HEK293T (cell line): ENCODE results near the gene GOLPH3.

ENCODE experiments used
- CTCF ChIA-PET: fragments of 350-600 bp; formaldehyde crosslinking; extraction: SDS; loops from one replicate; lab custom pipeline; 2021; ENCODE audit warnings: antibody characterized with exemption, inconsistent platforms; lab: Yijun Ruan, JAX
- POLR2A ChIA-PET: fragments of 350-600 bp; formaldehyde crosslinking; extraction: SDS; loops from one replicate; lab custom pipeline; 2020; ENCODE audit warnings: antibody characterized with exemption, inconsistent platforms; lab: Yijun Ruan, JAX
- DNase-seq: peaks from one replicate; pipeline ENCODE4 v3.0.0; 2012; ENCODE audit warnings: mixed read lengths; ENCODE audit errors: extremely low spot score
- ARNT ChIP-seq: fragments of 450-650 bp; IDR thresholded peaks from 2 replicates; pipeline ENCODE4 v1.6.1; 2017; ENCODE audit warnings: mild to moderate bottlenecking
- BHLHE40 ChIP-seq: fragments of 450-650 bp; IDR thresholded peaks from 2 replicates; pipeline ENCODE4 v1.6.1; 2016; ENCODE audit warnings: mild to moderate bottlenecking, moderate library complexity, borderline replicate concordance
- CTBP1 ChIP-seq: fragments of 450-650 bp; IDR thresholded peaks from 2 replicates; pipeline ENCODE4 v1.6.1; 2016; ENCODE audit warnings: borderline replicate concordance
- ELF4 ChIP-seq: fragments of 450-650 bp; IDR thresholded peaks from 2 replicates; pipeline ENCODE4 v1.6.1; 2017; ENCODE audit warnings: antibody characterized with exemption
- FOXA1 ChIP-seq: fragments of 450-650 bp; IDR thresholded peaks from 2 replicates; pipeline ENCODE4 v1.6.1; 2016; ENCODE audit warnings: mild to moderate bottlenecking
- FOXK2 ChIP-seq: fragments of 450-650 bp; IDR thresholded peaks from 2 replicates; pipeline ENCODE4 v1.6.1; 2016; ENCODE audit warnings: mild to moderate bottlenecking
- FOXM1 ChIP-seq: fragments of 450-650 bp; IDR thresholded peaks from 2 replicates; pipeline ENCODE4 v1.6.1; 2017; ENCODE audit warnings: mild to moderate bottlenecking, borderline replicate concordance
- HDGF ChIP-seq: fragments of 450-650 bp; IDR thresholded peaks from 2 replicates; pipeline ENCODE4 v1.6.1; 2017; ENCODE audit warnings: antibody characterized with exemption, borderline replicate concordance
- L3MBTL2 ChIP-seq: fragments of 450-650 bp; conservative IDR thresholded peaks from 2 replicates; pipeline ENCODE4 v1.6.1; 2016; ENCODE audit warnings: mild to moderate bottlenecking
- LEF1 ChIP-seq: fragments of 450-650 bp; IDR thresholded peaks from 2 replicates; pipeline ENCODE4 v1.6.1; 2017; ENCODE audit warnings: mild to moderate bottlenecking, borderline replicate concordance
- NFRKB ChIP-seq: fragments of 450-650 bp; IDR thresholded peaks from 2 replicates; pipeline ENCODE4 v1.6.1; 2016; ENCODE audit warnings: mild to moderate bottlenecking, moderate library complexity
- SP1 ChIP-seq: fragments of 450-650 bp; IDR thresholded peaks from 2 replicates; pipeline ENCODE4 v1.6.1; 2017
- SUZ12 ChIP-seq: fragments of 450-650 bp; IDR thresholded peaks from 2 replicates; pipeline ENCODE4 v1.6.1; 2016; ENCODE audit warnings: mild to moderate bottlenecking
- TARDBP ChIP-seq: fragments of 450-650 bp; IDR thresholded peaks from 2 replicates; pipeline ENCODE4 v1.6.1; 2016
- ZNF384 ChIP-seq: fragments of 450-650 bp; IDR thresholded peaks from 2 replicates; pipeline ENCODE4 v1.6.1; 2016
- TF ChIP-seq, protein P1 (sequence below): fragments of 450-650 bp; IDR thresholded peaks from 2 replicates; pipeline ENCODE4 v1.6.1; 2016

Gene GOLPH3

DNA sequence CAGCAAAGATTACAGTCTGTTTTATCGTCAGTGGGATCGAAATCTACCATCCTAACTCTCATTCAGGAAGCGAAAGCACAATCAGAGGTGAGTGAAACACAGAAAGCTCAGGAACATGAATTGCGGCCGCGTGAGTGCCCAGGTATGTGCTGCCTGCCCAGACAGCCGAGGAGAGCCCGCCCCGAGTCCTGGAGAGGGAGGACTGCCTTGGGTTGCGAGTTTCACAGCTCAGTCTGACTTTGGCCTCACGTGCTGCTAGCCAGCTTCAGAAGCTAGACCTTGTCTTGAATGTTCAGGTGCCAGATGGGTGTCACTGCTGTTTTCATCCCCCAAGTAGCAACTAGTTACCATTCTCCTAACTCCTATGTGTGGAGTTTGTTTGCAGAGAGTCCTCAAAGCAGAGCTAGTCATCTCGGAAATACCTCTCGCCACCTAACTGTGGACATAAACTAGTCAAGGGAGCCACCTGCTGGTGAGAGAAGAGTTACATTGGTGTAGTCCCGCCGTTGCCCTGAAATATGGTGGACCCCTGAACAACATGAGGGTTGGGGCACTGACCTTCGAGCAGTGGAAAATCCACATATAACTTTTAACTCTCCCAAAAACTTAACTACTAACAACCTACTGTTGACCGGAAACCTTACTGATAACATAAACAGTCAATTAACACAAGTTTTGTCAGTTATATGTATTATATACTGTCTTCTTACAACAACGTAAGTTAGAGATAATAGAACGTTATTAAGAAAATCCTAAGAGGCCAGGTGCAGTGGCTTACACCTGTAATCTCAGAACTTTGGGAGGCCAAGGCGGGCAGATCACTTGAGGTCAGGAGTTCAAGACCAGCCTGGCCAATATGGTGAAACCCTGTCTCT is 80.9 kb downstream of the GOLPH3 start:
- TF ChIP-seq ELF4 = no peak
- no peak for TF ChIP-seq SUZ12
- TF ChIP-seq HDGF = no peak
- no peak for TF ChIP-seq SP1
- peak; percentile 80 for DNase-seq
- POLR2A ChIA-PET = interaction anchor here (1.3 kb wide), 1 partner anchor 238 kb away, joined by 5 read pairs; no protein-coding TSS in a partner anchor
- CTCF ChIA-PET = interaction anchor here (0.5 to 2.3 kb wide), 16 partner anchors 9 to 514 kb away, joined by 3 to 21 read pairs (median 3); no protein-coding TSS in a partner anchor

DNA sequence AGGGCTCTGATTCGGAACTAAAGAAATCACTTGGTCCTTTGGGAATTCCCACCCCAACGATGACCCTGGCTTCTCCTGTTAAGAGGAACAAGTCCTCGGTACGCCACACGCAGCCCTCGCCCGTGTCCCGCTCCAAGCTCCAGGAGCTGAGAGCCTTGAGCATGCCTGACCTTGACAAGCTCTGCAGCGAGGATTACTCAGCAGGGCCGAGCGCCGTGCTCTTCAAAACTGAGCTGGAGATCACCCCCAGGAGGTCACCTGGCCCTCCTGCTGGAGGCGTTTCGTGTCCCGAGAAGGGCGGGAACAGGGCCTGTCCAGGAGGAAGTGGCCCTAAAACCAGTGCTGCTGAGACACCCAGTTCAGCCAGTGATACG is 83.4 kb downstream of the GOLPH3 start:
- DNase-seq = no peak
- ChIA-PET CTCF (interaction anchor here (0.6 to 1.6 kb wide), 3 partner anchors 9 to 16 kb away, joined by 5 to 8 read pairs (median 5); no protein-coding TSS in a partner anchor), POLR2A (no interaction called here)
- TF ChIP-seq FOXM1 (no peak), SP1 (no peak), ARNT (no peak), TARDBP (no peak), CTBP1 (no peak), HDGF (no peak), SUZ12 (no peak), ELF4 (no peak), L3MBTL2 (no peak), ZNF384 (no peak), NFRKB (no peak)
- TF ChIP-seq, protein P1, sequence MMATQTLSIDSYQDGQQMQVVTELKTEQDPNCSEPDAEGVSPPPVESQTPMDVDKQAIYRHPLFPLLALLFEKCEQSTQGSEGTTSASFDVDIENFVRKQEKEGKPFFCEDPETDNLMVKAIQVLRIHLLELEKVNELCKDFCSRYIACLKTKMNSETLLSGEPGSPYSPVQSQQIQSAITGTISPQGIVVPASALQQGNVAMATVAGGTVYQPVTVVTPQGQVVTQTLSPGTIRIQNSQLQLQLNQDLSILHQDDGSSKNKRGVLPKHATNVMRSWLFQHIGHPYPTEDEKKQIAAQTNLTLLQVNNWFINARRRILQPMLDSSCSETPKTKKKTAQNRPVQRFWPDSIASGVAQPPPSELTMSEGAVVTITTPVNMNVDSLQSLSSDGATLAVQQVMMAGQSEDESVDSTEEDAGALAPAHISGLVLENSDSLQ = no peak

DNA sequence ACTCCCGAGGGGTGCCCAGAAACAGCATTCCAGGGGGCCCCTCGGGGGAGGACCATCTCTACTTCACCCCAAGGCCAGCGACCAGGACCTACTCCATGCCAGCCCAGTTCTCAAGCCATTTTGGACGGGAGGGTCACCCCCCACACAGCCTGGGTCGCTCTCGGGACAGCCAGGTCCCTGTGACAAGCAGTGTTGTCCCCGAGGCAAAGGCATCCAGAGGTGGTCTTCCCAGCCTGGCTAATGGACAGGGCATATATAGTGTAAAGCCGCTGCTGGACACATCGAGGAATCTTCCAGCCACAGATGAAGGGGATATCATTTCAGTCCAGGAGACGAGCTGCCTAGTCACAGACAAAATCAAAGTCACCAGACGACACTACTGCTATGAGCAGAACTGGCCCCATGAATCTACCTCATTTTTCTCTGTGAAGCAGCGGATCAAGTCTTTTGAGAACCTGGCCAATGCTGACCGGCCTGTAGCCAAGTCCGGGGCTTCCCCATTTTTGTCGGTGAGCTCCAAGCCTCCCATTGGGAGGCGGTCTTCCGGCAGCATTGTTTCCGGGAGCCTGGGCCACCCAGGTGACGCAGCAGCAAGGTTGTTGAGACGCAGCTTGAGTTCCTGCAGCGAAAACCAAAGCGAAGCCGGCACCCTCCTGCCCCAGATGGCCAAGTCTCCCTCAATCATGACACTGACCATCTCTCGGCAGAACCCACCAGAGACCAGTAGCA is 83.9 kb downstream of the GOLPH3 start:
- ChIA-PET POLR2A (no interaction called here), CTCF (interaction anchor here (0.5 to 1.6 kb wide), 4 partner anchors 8 to 54 kb away, joined by 3 to 8 read pairs (median 5); no protein-coding TSS in a partner anchor)
- TF ChIP-seq LEF1 = no peak
- TF ChIP-seq FOXK2 = no peak
- no peak for TF ChIP-seq CTBP1
- TF ChIP-seq ARNT = no peak
- no peak for TF ChIP-seq L3MBTL2
- TF ChIP-seq BHLHE40 = no peak
- no peak for TF ChIP-seq HDGF
- no peak for TF ChIP-seq NFRKB
- no peak for TF ChIP-seq ZNF384
- TF ChIP-seq SP1 = no peak
- TF ChIP-seq FOXM1 = no peak
- no peak for TF ChIP-seq SUZ12
- TF ChIP-seq ELF4 = no peak
- no peak for TF ChIP-seq FOXA1
- TF ChIP-seq TARDBP = no peak
- TF ChIP-seq, protein P1 = no peak
- DNase-seq = no peak

DNA sequence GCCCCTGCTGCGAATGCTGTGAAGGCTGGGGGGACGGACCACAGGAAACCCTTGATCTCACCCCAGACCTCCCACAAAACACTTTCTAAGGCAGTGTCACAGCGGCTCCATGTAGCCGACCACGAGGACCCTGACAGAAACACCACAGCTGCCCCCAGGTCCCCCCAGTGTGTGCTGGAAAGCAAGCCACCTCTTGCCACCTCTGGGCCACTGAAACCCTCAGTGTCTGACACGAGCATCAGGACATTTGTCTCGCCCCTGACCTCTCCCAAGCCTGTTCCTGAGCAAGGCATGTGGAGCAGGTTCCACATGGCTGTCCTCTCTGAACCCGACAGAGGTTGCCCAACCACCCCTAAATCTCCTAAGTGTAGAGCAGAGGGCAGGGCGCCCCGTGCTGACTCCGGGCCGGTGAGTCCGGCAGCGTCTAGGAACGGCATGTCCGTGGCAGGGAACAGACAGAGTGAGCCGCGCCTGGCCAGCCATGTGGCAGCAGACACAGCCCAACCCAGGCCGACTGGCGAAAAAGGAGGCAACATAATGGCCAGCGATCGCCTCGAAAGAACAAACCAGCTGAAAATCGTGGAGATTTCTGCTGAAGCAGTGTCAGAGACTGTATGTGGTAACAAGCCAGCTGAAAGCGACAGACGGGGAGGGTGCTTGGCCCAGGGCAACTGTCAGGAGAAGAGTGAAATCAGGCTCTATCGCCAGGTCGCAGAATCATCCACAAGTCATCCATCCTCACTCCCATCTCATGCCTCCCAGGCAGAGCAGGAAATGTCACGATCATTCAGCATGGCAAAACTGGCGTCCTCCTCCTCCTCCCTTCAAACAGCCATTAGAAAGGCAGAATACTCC is 84.7 kb downstream of the GOLPH3 start:
- no peak for DNase-seq
- no peak for TF ChIP-seq NFRKB
- no peak for TF ChIP-seq SUZ12
- no peak for TF ChIP-seq ZNF384
- no peak for TF ChIP-seq FOXK2
- no peak for TF ChIP-seq BHLHE40
- TF ChIP-seq SP1 = no peak
- TF ChIP-seq CTBP1 = no peak
- TF ChIP-seq HDGF = no peak
- TF ChIP-seq, protein P1 = no peak
- TF ChIP-seq L3MBTL2 = no peak
- TF ChIP-seq ELF4 = no peak
- TF ChIP-seq TARDBP = no peak
- TF ChIP-seq FOXM1 = no peak
- no peak for TF ChIP-seq LEF1
- no peak for TF ChIP-seq ARNT
- TF ChIP-seq FOXA1 = no peak
- POLR2A ChIA-PET = no interaction called here
- CTCF ChIA-PET = interaction anchor here (1.6 kb wide), 1 partner anchor 12 kb away, joined by 5 read pairs; no protein-coding TSS in a partner anchor

DNA sequence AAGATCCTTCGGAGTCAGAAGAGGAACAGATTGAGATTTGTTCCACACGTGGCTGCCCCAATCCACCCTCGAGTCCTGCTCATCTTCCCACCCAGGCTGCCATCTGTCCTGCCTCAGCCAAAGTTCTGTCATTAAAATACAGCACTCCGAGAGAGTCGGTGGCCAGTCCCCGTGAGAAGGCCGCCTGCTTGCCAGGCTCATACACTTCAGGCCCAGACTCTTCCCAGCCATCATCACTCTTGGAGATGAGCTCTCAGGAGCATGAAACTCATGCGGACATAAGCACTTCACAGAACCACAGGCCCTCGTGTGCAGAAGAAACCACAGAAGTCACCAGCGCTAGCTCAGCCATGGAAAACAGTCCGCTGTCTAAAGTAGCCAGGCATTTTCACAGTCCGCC is 85.9 kb downstream of the GOLPH3 start:
- ChIA-PET POLR2A (no interaction called here), CTCF (no interaction called here)
- TF ChIP-seq FOXM1 (no peak), FOXK2 (no peak), FOXA1 (no peak), HDGF (no peak), ELF4 (no peak), CTBP1 (no peak), ARNT (no peak), SUZ12 (no peak), L3MBTL2 (no peak), LEF1 (no peak), SP1 (no peak), TARDBP (no peak), NFRKB (no peak), ZNF384 (no peak)
- TF ChIP-seq, protein P1 = no peak
- no peak for DNase-seq
